GM12892 (cell line): ENCODE data around the gene OR5M8. TPM values are rescaled to one million over a fixed set of nuclear protein-coding genes. Genes with fewer than 3 reads are reported as not detected.

Source experiments
- DNase-seq: peaks from one replicate; pipeline ENCODE4 v3.0.0; 2011; ENCODE audit not compliant: insufficient read length
- FAIRE-seq: peaks from 2 replicates; lab custom pipeline; 2011; peaks lifted over from hg19 to GRCh38; lab: Jason Lieb, UNC
- POLR2A ChIP-seq: IDR thresholded peaks from 2 replicates; pipeline ENCODE4 v1.6.1; 2011; ENCODE audit warnings: low read depth, low read length, control low read depth
- POLR2AphosphoS5 ChIP-seq: IDR thresholded peaks from 2 replicates; pipeline ENCODE4 v1.6.1; 2011; ENCODE audit warnings: low read depth, low read length, control low read depth
- TAF1 ChIP-seq: IDR thresholded peaks from 2 replicates; pipeline ENCODE4 v1.6.1; 2011; ENCODE audit warnings: low read depth, mild to moderate bottlenecking, control low read depth, low read length, borderline replicate concordance
- polyA plus RNA-seq: library from polyadenylated mRNA; unstranded; fragments of >200 nt; gene quantifications from one replicate; pipeline ENCODE4 v1.2.1, GENCODE V29; 2012; ENCODE audit warnings: missing spikeins, inconsistent platforms; ENCODE audit not compliant: missing spikeins

Gene OR5M8
- polyA plus RNA-seq: not detected

- FAIRE-seq (no peak), DNase-seq (no peak)
- TF ChIP-seq POLR2AphosphoS5 (no peak), TAF1 (no peak), POLR2A (no peak)
Measured at GRCh38 chr11:56491270-56491669, at the start of gene OR5M8. Gene OR5M8, minus strand, starts transcription at chr11:56491370. Its CDS starts 0 bp downstream, at chr11:56491370.

GRCh38 chr11:56533054-56533740 lies 42.0 kb upstream of the OR5M8 start:
- no peak for FAIRE-seq

GRCh38 chr11:56531856-56532255 lies 40.7 kb upstream of the OR5M8 start:
- FAIRE-seq (no peak), DNase-seq (no peak)
- TF ChIP-seq POLR2A: no peak
- TF ChIP-seq POLR2AphosphoS5: no peak
- TF ChIP-seq TAF1: no peak

More at GRCh38 chr11:56533054-56533740, 42.0 kb upstream of the OR5M8 start:
- DNase-seq: no peak
- TF ChIP-seq TAF1: no peak
- TF ChIP-seq POLR2A: no peak
- no peak for TF ChIP-seq POLR2AphosphoS5

- DNase-seq (no peak), FAIRE-seq (peak; percentile 51)
Measured at GRCh38 chr11:56522008-56522407, 30.8 kb upstream of the OR5M8 start.

GRCh38 chr11:56513280-56513679 lies 22.1 kb upstream of the OR5M8 start:
- TF ChIP-seq POLR2AphosphoS5: no peak
- TF ChIP-seq POLR2A: no peak
- DNase-seq (no peak), FAIRE-seq (no peak)

More at GRCh38 chr11:56522008-56522407, 30.8 kb upstream of the OR5M8 start:
- TF ChIP-seq TAF1 (no peak), POLR2A (no peak), POLR2AphosphoS5 (no peak)

- FAIRE-seq (no peak), DNase-seq (no peak)
- no peak for TF ChIP-seq POLR2AphosphoS5
- no peak for TF ChIP-seq POLR2A
- TF ChIP-seq TAF1: no peak
Measured at GRCh38 chr11:56509439-56509838, 18.3 kb upstream of the OR5M8 start.

- no peak for DNase-seq
- TF ChIP-seq POLR2AphosphoS5: no peak
- TF ChIP-seq POLR2A: no peak
- no peak for TF ChIP-seq TAF1
- FAIRE-seq: no peak
Measured at GRCh38 chr11:56497010-56497409, 5.8 kb upstream of the OR5M8 start.

GRCh38 chr11:56495117-56495516 lies 3.9 kb upstream of the OR5M8 start:
- DNase-seq (no peak), FAIRE-seq (no peak)
- TF ChIP-seq POLR2A (no peak), POLR2AphosphoS5 (no peak), TAF1 (no peak)

- no peak for FAIRE-seq
Measured at GRCh38 chr11:56486801-56487200, 4.4 kb downstream of the OR5M8 start.

GRCh38 chr11:56474729-56475235 lies 16.4 kb downstream of the OR5M8 start:
- no peak for FAIRE-seq
- TF ChIP-seq TAF1 (no peak), POLR2AphosphoS5 (no peak), POLR2A (no peak)
- no peak for DNase-seq

More at GRCh38 chr11:56486801-56487200, 4.4 kb downstream of the OR5M8 start:
- TF ChIP-seq POLR2A (no peak), TAF1 (no peak), POLR2AphosphoS5 (no peak)
- no peak for DNase-seq

- FAIRE-seq (no peak), DNase-seq (no peak)
- TF ChIP-seq POLR2AphosphoS5: no peak
- TF ChIP-seq TAF1: no peak
- TF ChIP-seq POLR2A: no peak
Measured at GRCh38 chr11:56473252-56473651, 17.9 kb downstream of the OR5M8 start, which contains the start of gene OR5M3. Gene OR5M3, minus strand, starts transcription at chr11:56473352. Its CDS starts 2,855 bp downstream, at chr11:56470497.

- TF ChIP-seq POLR2A (no peak), TAF1 (no peak), POLR2AphosphoS5 (no peak)
- DNase-seq (no peak), FAIRE-seq (no peak)
Measured at GRCh38 chr11:56457076-56457475, 34.1 kb downstream of the OR5M8 start.
